Limb (tissue), 2 donors: ENCODE results near the gene PIPOX.
A peak's percentile ranks its signal among the peaks of the same experiment; 100 is the strongest.

Source experiments
- DNase-seq, 2 donors: peaks; one replicate each; pipeline ENCODE4 v3.0.0-alpha.2; 2016; ENCODE audit errors: extremely low spot score in 2 of 2

The PIPOX gene

GRCh38 chr17:29019475-29020181 lies 23.3 kb upstream of the PIPOX start:
- DNase-seq = no peak

- no peak for DNase-seq
Observed at GRCh38 chr17:29020576-29020975, 22.4 kb upstream of the PIPOX start.

- no peak for DNase-seq
Observed at GRCh38 chr17:29021226-29021625, 21.7 kb upstream of the PIPOX start.

- no peak for DNase-seq
Observed at GRCh38 chr17:29022074-29022473, 20.9 kb upstream of the PIPOX start.

DNA sequence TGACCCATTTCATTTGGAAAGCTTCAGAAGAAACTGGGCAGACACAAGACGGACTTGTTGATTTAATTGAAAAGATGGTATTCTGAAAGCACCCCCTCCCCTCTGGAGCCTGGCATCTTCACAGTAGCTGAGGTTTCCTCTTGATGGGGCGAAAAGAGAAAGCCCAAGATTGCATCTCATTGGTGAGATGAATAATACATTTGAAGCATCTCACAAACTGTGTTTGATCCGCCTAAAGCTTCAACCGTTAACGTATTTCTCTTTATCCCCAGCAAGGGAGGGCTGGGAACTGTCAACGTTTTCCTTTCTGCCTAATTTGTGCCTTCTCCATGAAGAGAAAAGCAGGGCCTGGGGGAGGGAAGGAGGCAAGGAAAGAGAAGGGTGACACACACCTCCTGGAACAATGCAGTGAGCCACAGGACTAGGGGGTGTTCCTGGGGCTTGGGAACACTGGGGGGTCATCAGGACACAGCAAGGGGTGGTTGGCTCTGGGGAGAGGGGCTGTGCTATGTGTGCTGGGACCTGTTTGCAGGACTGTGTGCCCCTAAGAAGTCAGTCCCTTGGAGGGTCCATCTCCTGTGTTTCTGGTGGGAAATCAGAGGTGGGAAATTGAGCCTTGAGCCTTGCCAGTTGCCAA lies 18.5 kb upstream of the PIPOX start:
- no peak for DNase-seq

DNA sequence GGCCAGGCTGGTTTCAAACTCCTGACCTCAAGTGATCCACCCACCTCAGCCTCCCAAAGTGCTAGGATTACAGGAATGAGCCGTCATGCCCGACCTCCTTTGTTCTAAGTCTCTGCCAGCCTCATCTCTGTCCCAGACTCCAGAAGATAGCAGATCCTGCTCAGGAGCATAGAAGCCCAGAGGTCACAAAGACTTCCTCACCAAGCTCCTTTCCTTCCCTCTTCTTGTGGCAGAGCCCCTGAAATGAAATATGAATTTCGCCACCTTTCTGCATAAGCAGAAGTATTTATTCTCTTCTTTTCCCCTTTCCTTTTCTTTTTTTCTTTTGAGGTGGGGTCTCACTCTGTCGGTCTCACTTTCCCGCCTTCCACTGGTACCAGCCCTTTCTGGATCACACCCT lies 11.5 kb upstream of the PIPOX start:
- DNase-seq = no peak

- DNase-seq = no peak
Observed at GRCh38 chr17:29032013-29032856, 10.7 kb upstream of the PIPOX start.

- no peak for DNase-seq
Observed at GRCh38 chr17:29032857-29033197, 10.1 kb upstream of the PIPOX start.

DNA sequence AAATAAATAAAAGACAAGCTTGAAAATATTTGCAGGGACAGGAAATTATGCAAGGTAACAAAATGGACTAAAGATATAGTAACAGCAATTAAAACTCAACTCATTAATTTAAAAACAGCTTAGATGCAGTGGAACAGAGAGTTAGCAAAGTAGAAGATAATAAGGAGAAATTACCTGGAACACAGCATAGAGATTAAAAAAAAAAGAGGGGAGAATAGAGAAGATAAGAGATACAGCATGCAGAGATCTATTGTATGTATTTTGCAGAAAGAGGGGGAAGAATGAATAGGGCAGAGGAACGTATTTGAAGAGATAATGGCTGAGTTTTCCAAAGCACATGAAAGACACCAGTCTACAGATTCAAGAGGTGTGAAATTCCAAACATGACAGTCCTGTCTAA lies 8.4 kb upstream of the PIPOX start:
- DNase-seq = no peak

DNA sequence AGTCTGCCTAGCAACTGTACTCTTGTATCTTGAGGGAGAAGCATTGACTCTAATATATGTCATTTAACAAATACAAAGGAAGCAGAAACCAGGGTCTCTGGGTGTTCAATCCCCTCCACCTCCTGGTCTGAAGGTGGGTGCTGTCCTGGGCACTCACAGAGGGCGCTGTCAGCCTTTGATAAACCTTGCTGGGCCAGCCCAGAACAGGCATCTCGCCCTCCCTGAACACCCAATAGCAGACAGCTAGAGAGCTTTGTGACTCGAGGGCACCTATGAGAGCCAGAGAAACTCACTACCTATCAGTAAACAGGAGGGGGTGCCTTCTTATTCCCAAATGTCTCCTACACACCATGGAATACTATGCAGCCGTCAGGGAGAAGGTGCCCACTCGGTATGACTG lies 6.4 kb upstream of the PIPOX start:
- DNase-seq = no peak

DNA sequence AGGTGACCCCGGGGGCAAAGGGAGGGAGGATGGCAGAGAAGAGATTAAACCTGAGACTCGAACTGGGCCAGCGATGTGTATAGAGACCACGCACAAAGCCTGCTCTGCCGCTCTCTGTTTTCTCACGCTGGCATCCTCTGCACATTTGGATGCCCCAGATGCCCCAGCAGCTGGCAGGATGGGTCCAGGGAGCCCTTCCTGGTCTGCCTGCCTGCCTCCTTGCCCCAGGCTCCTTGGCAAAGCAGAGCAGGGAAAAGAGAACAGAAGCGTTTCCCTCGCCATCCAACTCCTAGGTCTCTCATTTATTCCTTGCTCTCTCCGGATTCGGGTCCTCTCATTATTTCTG lies 5.2 kb upstream of the PIPOX start:
- no peak for DNase-seq

- DNase-seq = no peak
Observed at GRCh38 chr17:29038085-29038795, 4.7 kb upstream of the PIPOX start.

DNA sequence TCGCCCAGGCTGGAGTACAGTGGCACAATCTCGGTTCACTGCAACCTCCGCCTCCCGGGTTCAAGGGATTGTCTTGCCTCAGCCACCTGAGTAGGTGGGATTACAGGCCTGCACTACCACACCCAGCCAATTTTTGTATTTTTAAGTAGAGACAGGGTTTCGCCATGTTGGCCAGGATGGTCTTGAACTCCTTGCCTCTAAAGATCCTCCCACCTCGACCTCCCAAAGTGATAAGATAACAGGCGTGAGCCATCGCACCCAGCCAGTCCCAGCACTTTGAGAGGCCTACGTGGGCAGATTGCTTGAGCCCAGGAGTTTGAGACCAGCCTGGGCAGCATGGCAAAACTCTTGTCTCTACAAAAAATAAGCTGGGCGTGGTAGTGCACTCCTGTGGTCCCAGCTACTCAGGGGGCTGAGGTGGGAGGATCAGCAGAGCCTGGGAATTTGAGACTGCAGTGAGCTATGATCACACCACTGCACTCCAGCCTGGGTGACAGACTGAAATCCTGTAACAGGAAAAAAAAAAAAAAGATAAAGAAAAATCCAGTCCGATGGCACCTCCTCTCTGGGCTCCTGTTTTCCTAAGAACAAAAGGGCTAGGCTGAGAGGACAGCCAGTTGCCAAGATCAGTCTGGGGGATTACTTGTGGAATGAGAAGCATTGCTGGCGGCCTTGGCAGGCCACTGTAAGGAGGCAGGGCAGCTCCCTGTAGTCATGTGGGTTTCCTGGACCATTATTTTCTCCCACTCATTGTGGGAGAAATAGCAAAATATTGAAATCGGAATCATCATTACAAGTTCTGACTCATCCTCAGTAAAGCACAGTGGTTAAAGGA lies 3.0 kb upstream of the PIPOX start:
- peak in 1 of 2 donors; percentile 38 for DNase-seq

DNA sequence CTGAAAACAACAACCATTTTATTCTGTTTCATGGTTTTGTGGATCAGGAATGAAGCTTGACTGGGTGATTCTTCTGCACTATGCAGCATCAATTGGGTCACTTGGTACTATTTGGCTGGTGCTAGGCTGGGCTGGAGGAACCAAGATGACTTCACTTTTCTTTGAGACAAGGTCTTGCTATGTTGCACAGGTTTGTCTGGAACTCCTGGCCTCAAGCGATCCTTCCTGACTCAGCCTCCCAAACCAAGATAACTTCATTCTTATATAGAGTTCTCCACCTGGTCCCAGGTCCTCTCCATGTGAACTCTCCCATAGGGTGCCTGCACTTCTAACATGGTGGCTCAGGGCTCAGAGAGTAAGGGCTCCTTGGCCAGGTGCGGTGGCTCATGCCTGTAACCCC lies 1.9 kb upstream of the PIPOX start:
- no peak for DNase-seq

GRCh38 chr17:29041571-29041970 lies 1.4 kb upstream of the PIPOX start:
- no peak for DNase-seq

DNA sequence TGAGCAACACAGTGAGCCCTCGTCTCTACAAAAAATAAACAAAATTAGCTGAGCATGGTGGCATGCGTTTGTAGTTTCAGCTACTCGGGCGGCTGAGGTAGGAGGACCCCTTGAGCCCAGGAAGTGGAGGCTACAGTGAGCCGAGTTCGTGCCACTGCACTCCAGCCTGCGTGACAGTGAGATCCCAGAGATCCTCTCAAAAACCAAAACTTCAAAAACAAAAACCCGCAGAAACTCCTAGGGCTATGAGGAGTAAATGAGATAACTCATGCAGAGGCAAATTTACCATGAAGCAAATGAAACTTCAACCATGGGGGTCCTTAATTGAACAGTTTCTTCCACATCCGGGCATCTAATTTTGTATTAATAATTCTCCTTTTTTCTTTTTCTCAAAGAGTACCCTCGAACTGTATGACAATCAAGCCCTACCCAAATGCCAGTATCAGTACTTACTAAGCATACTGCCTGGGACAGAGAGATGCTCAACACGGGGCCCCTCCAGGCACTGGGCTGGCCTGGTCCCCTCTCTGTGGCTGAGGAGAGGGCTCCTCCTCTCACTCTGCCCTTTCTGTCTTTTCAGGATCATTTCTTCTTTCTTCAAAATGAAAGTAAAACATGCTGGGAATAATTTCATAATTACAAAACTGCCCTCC lies 789 bp upstream of the PIPOX start:
- DNase-seq = no peak

GRCh38 chr17:29043539-29044145 lies 701 bp downstream of the PIPOX start:
- DNase-seq = no peak

GRCh38 chr17:29045026-29045425 lies 2.1 kb downstream of the PIPOX start:
- DNase-seq = no peak

DNA sequence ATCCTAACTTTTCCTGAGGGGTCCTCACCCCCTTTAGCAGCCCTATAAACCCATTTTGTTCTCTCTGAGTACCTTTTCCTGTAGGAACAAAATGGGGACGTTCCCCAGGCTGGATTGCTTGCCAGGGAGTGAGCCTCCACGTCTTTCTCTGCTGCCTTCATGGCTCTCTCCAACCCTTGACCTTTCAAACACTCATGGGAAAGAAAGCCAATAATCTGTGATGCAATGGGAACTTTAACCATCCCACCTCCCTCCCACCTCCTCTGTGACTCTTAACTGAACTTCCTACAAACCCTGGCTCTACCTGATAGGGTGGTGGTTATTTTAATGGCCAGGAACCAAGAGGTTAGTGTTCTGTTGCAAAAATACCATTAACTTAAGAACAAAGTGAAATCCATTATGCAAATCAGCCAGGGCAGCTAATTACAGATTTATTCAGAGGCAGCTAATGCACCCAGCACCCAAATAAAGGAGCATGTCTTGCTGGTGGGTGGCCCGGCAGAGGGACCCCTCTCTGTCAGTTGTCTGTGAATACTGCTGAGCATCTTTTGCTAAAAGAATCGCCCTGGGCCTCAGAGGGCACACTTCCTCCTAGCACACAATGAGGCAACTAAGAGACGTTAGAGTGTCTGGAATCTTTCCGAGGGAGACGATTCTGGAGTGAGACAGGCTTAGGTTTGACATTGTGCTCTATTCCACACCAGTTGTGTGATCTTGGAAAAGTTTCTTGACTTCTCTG lies 3.0 kb downstream of the PIPOX start:
- DNase-seq = no peak

DNA sequence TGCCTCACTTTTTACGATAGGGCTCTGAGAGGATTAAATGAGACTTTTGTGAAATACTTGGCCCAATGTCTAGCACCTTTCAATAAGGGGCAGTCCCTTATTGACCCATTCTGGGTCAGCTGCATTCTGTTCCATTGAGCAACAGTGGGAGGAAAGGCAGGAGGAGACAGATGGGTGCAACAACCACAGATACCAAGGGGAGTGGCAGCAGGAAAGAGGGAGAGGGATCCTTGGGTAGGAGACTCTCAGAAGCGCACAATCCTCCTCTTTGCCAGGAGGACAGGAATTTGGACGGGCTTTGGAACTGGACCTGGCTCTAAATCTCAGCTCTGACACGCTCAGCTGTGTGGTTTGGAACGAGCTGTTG lies 3.5 kb downstream of the PIPOX start:
- DNase-seq = no peak
